HepG2 (cell line): ENCODE measurements around the gene WWP2. TPM values are rescaled to one million over a fixed set of nuclear protein-coding genes. Genes with fewer than 3 reads are reported as not detected.
A peak's percentile ranks its signal among the peaks of the same experiment; 100 is the strongest.

Experiments
- AKAP8 ChIP-seq: sonication (generic); formaldehyde crosslinking; IDR thresholded peaks from 2 replicates; pipeline ENCODE4 v1.5.1; 2020; ENCODE audit warnings: mild to moderate bottlenecking, missing genetic modification reagents
- ARHGAP35 ChIP-seq: sonication (generic); formaldehyde crosslinking; IDR thresholded peaks from 2 replicates; pipeline ENCODE4 v1.9.0; 2022; ENCODE audit warnings: mild to moderate bottlenecking, inconsistent platforms, moderate library complexity, missing genetic modification reagents, borderline replicate concordance
- FOXP1 ChIP-seq, 2 experiments: fragments of 450-650 bp in 1 of 2; IDR thresholded peaks; 2 replicates each; pipeline ENCODE4 v1.6.1; 2017 to 2018; ENCODE audit warnings: antibody characterized with exemption in 1 of 2
- GLI4 ChIP-seq: sonication (generic); formaldehyde crosslinking; IDR thresholded peaks from 2 replicates; pipeline ENCODE4 v1.5.1; 2020; ENCODE audit warnings: missing genetic modification reagents, mild to moderate bottlenecking, moderate library complexity, borderline replicate concordance
- HMGXB4 ChIP-seq, 2 experiments: sonication (generic) in 1 of 2; formaldehyde crosslinking in 1 of 2; IDR thresholded peaks; 2 replicates each; pipeline versions ENCODE4 v1.4.0 to v1.6.1; 2018 to 2020; ENCODE audit warnings: missing genetic modification reagents in 2 of 2, borderline replicate concordance in 1 of 2, low read depth in 1 of 2, mild to moderate bottlenecking in 1 of 2, missing biosample characterization in 1 of 2
- KDM4B ChIP-seq: sonication (generic); formaldehyde crosslinking; IDR thresholded peaks from 2 replicates; pipeline ENCODE4 v1.4.0; 2020; ENCODE audit warnings: missing genetic modification reagents
- NFKBIZ ChIP-seq: IDR thresholded peaks from 2 replicates; pipeline ENCODE4 v1.6.1; 2018; ENCODE audit warnings: missing genetic modification reagents, missing compliant biosample characterization
- PTBP1 ChIP-seq: fragments of 200-400 bp; formaldehyde crosslinking; IDR thresholded peaks from 2 replicates; pipeline ENCODE4 v1.6.1; 2018; ENCODE audit warnings: low read length, low read depth; ENCODE audit not compliant: poor library complexity, severe bottlenecking
- REL ChIP-seq: sonication (generic); formaldehyde crosslinking; conservative IDR thresholded peaks from 2 replicates; pipeline ENCODE4 v1.8.0; 2022; ENCODE audit warnings: mild to moderate bottlenecking, missing genetic modification reagents, moderate library complexity
- RFX3 ChIP-seq: IDR thresholded peaks from 2 replicates; pipeline ENCODE4 v1.6.1; 2016; ENCODE audit warnings: missing biosample characterization, missing genetic modification reagents
- ZBTB46 ChIP-seq: sonication (generic); formaldehyde crosslinking; IDR thresholded peaks from 2 replicates; pipeline ENCODE4 v1.4.0; 2020; ENCODE audit warnings: mild to moderate bottlenecking, missing genetic modification reagents, borderline replicate concordance
- ZMAT5 ChIP-seq: sonication (generic); formaldehyde crosslinking; IDR thresholded peaks from 2 replicates; pipeline ENCODE4 v1.5.0; 2020; ENCODE audit warnings: mild to moderate bottlenecking, low read depth, missing genetic modification reagents, borderline replicate concordance
- ZMYM2 ChIP-seq: sonication (generic); formaldehyde crosslinking; IDR thresholded peaks from 2 replicates; pipeline ENCODE4 v1.8.0; 2022; ENCODE audit warnings: mild to moderate bottlenecking, missing genetic modification reagents
- ZNF24 ChIP-seq: fragments of 450-650 bp; IDR thresholded peaks from 2 replicates; pipeline ENCODE4 v1.6.1; 2017; ENCODE audit warnings: antibody characterized with exemption, mild to moderate bottlenecking
- ZNF558 ChIP-seq: sonication (generic); formaldehyde crosslinking; IDR thresholded peaks from 2 replicates; pipeline ENCODE4 v1.9.0; 2022; ENCODE audit warnings: mild to moderate bottlenecking, missing genetic modification reagents, borderline replicate concordance
- ZNF589 ChIP-seq: sonication (generic); formaldehyde crosslinking; conservative IDR thresholded peaks from 2 replicates; pipeline ENCODE4 v1.8.0; 2022; ENCODE audit warnings: mild to moderate bottlenecking, moderate library complexity, missing genetic modification reagents
- ZNF720 ChIP-seq: sonication (generic); formaldehyde crosslinking; IDR thresholded peaks from 2 replicates; pipeline ENCODE4 v1.4.0; 2020; ENCODE audit warnings: missing genetic modification reagents
- ZNF749 ChIP-seq: sonication (generic); formaldehyde crosslinking; IDR thresholded peaks from 2 replicates; pipeline ENCODE4 v1.8.0; 2022; ENCODE audit warnings: mild to moderate bottlenecking, missing genetic modification reagents, moderate library complexity, borderline replicate concordance
- ZNF792 ChIP-seq: IDR thresholded peaks from 2 replicates; pipeline ENCODE4 v1.6.1; 2016
- polyA plus RNA-seq, 8 experiments: library from polyadenylated mRNA; depleted of rRNA in 3 of 8; stranded (reverse) in 7 of 8; unstranded in 1 of 8; fragments of >200 nt; fragmentation: Illumina TruSeq in 4 of 8; extraction: Trizol in 4 of 8; gene quantifications; 2 replicates each; pipeline versions ENCODE4 v1.2.1 to v1.2.3, GENCODE V29; 2011 to 2016; ENCODE audit warnings: low read depth in 4 of 8, missing spikeins in 1 of 8, mixed read lengths in 1 of 8; ENCODE audit not compliant: insufficient read depth in 1 of 8
- total RNA-seq, 5 experiments: library from RNA; depleted of rRNA; stranded (reverse); fragments of >200 nt; fragmentation: Illumina TruSeq; extraction: Trizol; gene quantifications; 2 replicates each; pipeline ENCODE4 v1.2.3, GENCODE V29; 2016; ENCODE audit warnings: low read depth in 1 of 5
- TF ChIP-seq, protein P1 (sequence below): sonication (generic); formaldehyde crosslinking; IDR thresholded peaks from 2 replicates; pipeline ENCODE4 v1.5.0; 2020; ENCODE audit warnings: missing genetic modification reagents, mild to moderate bottlenecking, borderline replicate concordance
- TF ChIP-seq, protein P2 (sequence below): sonication (generic); formaldehyde crosslinking; conservative IDR thresholded peaks from 2 replicates; pipeline ENCODE4 v1.5.0; 2020; ENCODE audit warnings: missing genetic modification reagents

Gene WWP2
- total and polyA plus RNA-seq, 2 of the 13 experiments (the other 11 are each of a cell fraction or from before 2014, with no cell fraction given) = 11.4 to 28.2 TPM

GRCh38 chr16:69726313-69727060 is 35.6 kb upstream of the WWP2 start, which contains the start of gene NQO1 (continued):
- peak; percentile 77 for TF ChIP-seq PTBP1
- TF ChIP-seq FOXP1 (IDR thresholded peaks at IDR 0.05) = no peak
- TF ChIP-seq FOXP1 (CRISPR knock-in tag; IDR thresholded peaks at IDR 0.05) = no peak
- TF ChIP-seq AKAP8 (CRISPR knock-in tag) = no peak
- peak; percentile 66 for TF ChIP-seq ARHGAP35 (CRISPR knock-in tag)
- no peak for TF ChIP-seq REL (CRISPR knock-in tag)
- TF ChIP-seq, protein P1, sequence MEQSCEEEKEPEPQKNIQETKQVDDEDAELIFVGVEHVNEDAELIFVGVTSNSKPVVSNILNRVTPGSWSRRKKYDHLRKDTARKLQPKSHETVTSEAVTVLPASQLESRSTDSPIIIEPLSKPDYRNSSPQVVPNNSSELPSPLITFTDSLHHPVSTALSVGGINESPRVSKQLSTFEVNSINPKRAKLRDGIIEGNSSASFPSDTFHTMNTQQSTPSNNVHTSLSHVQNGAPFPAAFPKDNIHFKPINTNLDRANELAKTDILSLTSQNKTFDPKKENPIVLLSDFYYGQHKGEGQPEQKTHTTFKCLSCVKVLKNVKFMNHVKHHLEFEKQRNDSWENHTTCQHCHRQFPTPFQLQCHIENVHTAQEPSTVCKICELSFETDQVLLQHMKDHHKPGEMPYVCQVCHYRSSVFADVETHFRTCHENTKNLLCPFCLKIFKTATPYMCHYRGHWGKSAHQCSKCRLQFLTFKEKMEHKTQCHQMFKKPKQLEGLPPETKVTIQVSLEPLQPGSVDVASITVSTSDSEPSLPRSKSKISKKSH = 0 out of 2 replicates have a peak, but pooled peaks have one; percentile 64
- TF ChIP-seq HMGXB4 (CRISPR knock-in tag; IDR thresholded peaks at IDR 0.05; ENCODE audit: borderline replicate concordance in 1 of 2, low read depth in 1 of 2) = peak in 1 of 2 experiments; percentile 48; a peak in 2 of 4 replicates
- TF ChIP-seq KDM4B (CRISPR knock-in tag) = no peak
- TF ChIP-seq RFX3 (CRISPR knock-in tag) = peak; percentile 92
- TF ChIP-seq ZNF558 (CRISPR knock-in tag) = peak; percentile 67; the same call in 1 of the 2 replicates
- TF ChIP-seq NFKBIZ (CRISPR knock-in tag) = peak; percentile 72
- TF ChIP-seq ZBTB46 = no peak
- no peak for TF ChIP-seq ZNF792 (CRISPR knock-in tag)
- TF ChIP-seq ZNF589 (CRISPR knock-in tag) = 0 out of 2 replicates have a peak, but pooled peaks have one; percentile 6
- TF ChIP-seq GLI4 (CRISPR knock-in tag) = peak; percentile 63; the same call in 1 of the 2 replicates
- no peak for TF ChIP-seq ZNF24
- TF ChIP-seq, protein P2, sequence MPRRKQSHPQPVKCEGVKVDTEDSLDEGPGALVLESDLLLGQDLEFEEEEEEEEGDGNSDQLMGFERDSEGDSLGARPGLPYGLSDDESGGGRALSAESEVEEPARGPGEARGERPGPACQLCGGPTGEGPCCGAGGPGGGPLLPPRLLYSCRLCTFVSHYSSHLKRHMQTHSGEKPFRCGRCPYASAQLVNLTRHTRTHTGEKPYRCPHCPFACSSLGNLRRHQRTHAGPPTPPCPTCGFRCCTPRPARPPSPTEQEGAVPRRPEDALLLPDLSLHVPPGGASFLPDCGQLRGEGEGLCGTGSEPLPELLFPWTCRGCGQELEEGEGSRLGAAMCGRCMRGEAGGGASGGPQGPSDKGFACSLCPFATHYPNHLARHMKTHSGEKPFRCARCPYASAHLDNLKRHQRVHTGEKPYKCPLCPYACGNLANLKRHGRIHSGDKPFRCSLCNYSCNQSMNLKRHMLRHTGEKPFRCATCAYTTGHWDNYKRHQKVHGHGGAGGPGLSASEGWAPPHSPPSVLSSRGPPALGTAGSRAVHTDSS (CRISPR knock-in tag) = no peak
- TF ChIP-seq ZNF749 (CRISPR knock-in tag) = peak; percentile 42; the same call in 1 of the 2 replicates
- TF ChIP-seq ZMAT5 (CRISPR knock-in tag) = no peak
- 0 out of 2 replicates have a peak, but pooled peaks have one; percentile 40 for TF ChIP-seq ZMYM2 (CRISPR knock-in tag)
- TF ChIP-seq ZNF720 (CRISPR knock-in tag) = no peak
